GM12874 (cell line): ENCODE measurements around the gene NME5.

ENCODE experiments used
- CTCF ChIP-seq: IDR thresholded peaks from 2 replicates; pipeline ENCODE4 v1.5.1; 2011; ENCODE audit warnings: low read depth, mild to moderate bottlenecking, control low read depth, low read length, moderate library complexity; ENCODE audit not compliant: insufficient read depth

The NME5 gene

GRCh38 chr5:138178516-138179276, 39.5 kb upstream of the NME5 start, which contains the start of the genes BRD8 and KIF20A:
Gene BRD8, minus strand, starts transcription at chr5:138178630. Its CDS starts 16 bp downstream, at chr5:138178614.
Gene KIF20A, plus strand, starts transcription at chr5:138179112. Its CDS starts 569 bp downstream, at chr5:138179681.
- no peak for TF ChIP-seq CTCF

- no peak for TF ChIP-seq CTCF
Measured at GRCh38 chr5:138177941-138178515, 38.8 kb upstream of the NME5 start.

- TF ChIP-seq CTCF, result no peak
Measured at GRCh38 chr5:138170299-138170698, 31.1 kb upstream of the NME5 start.

GRCh38 chr5:138169124-138169523, 29.9 kb upstream of the NME5 start:
- TF ChIP-seq CTCF, result no peak

- no peak for TF ChIP-seq CTCF
Measured at GRCh38 chr5:138163721-138164120, 24.5 kb upstream of the NME5 start.

GRCh38 chr5:138160706-138161105, 21.5 kb upstream of the NME5 start:
- no peak for TF ChIP-seq CTCF

- TF ChIP-seq CTCF, result no peak
Measured at GRCh38 chr5:138159666-138160065, 20.4 kb upstream of the NME5 start.
